Measurements from ENCODE around the gene ARGLU1. TPM values are rescaled to one million over a fixed set of nuclear protein-coding genes. Genes with fewer than 3 reads are reported as not detected.
A peak's percentile ranks its signal among the peaks of the same experiment; 100 is the strongest.

ARGLU1 gene
- total and polyA plus RNA-seq, 4 donors: 108 to 293 (median 203) TPM

- Histone ChIP-seq H3K36me3 (ENCODE audit: control insufficient read depth, insufficient read depth, low read length) (peaks cover 7% of the 10 kb centered on the region), H3K27me3 (ENCODE audit: control insufficient read depth, insufficient read depth, low read length) (no peaks in the 10 kb centered on the region), H3K27ac (ENCODE audit: low read depth, low read length) (peak overlapping the region; percentile 49), H3K4me1 (ENCODE audit: control insufficient read depth, insufficient read depth, low read length) (peaks cover 6% of the 10 kb centered on the region), H3K9me3 (ENCODE audit: control insufficient read depth, insufficient read depth, low read length) (no peaks in the 10 kb centered on the region), H3K4me3 (ENCODE audit: low read depth, low read length) (no peak overlapping the region)
- 0% methylated on average over 1 of the region's 3 CpGs for WGBS (ENCODE audit: insufficient coverage)
- no peak for DNase-seq (ENCODE audit: low read depth in 4 of 6, low spot score in 6 of 6)
Measured at GRCh38 chr13:106498158-106498557, 69.8 kb downstream of the ARGLU1 start.

GRCh38 chr13:106497079-106497478 lies 70.9 kb downstream of the ARGLU1 start:
- WGBS (ENCODE audit: insufficient coverage): no CpG with 5 or more reads among the region's 1 CpG
- peaks cover 17% of the 10 kb centered on the region for H3K36me3 ChIP-seq (ENCODE audit: control insufficient read depth, insufficient read depth, low read length)
- H3K4me3 ChIP-seq (ENCODE audit: low read depth, low read length): no peak overlapping the region
- no peak overlapping the region for H3K27ac ChIP-seq (ENCODE audit: low read depth, low read length)
- H3K27me3 ChIP-seq (ENCODE audit: control insufficient read depth, insufficient read depth, low read length): no peaks in the 10 kb centered on the region
- no peak for DNase-seq (ENCODE audit: low read depth in 4 of 6, low spot score in 6 of 6)
- peaks cover 16% of the 10 kb centered on the region for H3K4me1 ChIP-seq (ENCODE audit: control insufficient read depth, insufficient read depth, low read length)
- H3K9me3 ChIP-seq (ENCODE audit: control insufficient read depth, insufficient read depth, low read length): no peaks in the 10 kb centered on the region

GRCh38 chr13:106496072-106496997 lies 71.6 kb downstream of the ARGLU1 start:
- H3K4me3 ChIP-seq (ENCODE audit: low read depth, low read length): no peak overlapping the region
- peak overlapping the region; percentile 26 for H3K27ac ChIP-seq (ENCODE audit: low read depth, low read length)
- 52% methylated on average over 4 of the region's 6 CpGs for WGBS (ENCODE audit: insufficient coverage)
- peaks cover 17% of the 10 kb centered on the region for H3K36me3 ChIP-seq (ENCODE audit: control insufficient read depth, insufficient read depth, low read length)
- peaks cover 22% of the 10 kb centered on the region for H3K4me1 ChIP-seq (ENCODE audit: control insufficient read depth, insufficient read depth, low read length)
- H3K9me3 ChIP-seq (ENCODE audit: control insufficient read depth, insufficient read depth, low read length): no peaks in the 10 kb centered on the region
- no peaks in the 10 kb centered on the region for H3K27me3 ChIP-seq (ENCODE audit: control insufficient read depth, insufficient read depth, low read length)
- DNase-seq (ENCODE audit: low read depth in 4 of 6, low spot score in 6 of 6): peak in 1 of 6 donors; percentile 58

- Histone ChIP-seq H3K36me3 (ENCODE audit: control insufficient read depth, insufficient read depth, low read length) (peaks cover 17% of the 10 kb centered on the region), H3K27me3 (ENCODE audit: control insufficient read depth, insufficient read depth, low read length) (no peaks in the 10 kb centered on the region), H3K27ac (ENCODE audit: low read depth, low read length) (no peak overlapping the region), H3K9me3 (ENCODE audit: control insufficient read depth, insufficient read depth, low read length) (no peaks in the 10 kb centered on the region), H3K4me3 (ENCODE audit: low read depth, low read length) (no peak overlapping the region), H3K4me1 (ENCODE audit: control insufficient read depth, insufficient read depth, low read length) (peaks cover 27% of the 10 kb centered on the region)
- DNase-seq (ENCODE audit: low read depth in 4 of 6, low spot score in 6 of 6): no peak
- 80% methylated on average over 1 of the region's 3 CpGs for WGBS (ENCODE audit: insufficient coverage)
Measured at GRCh38 chr13:106494936-106495335, 73.0 kb downstream of the ARGLU1 start.

DNA sequence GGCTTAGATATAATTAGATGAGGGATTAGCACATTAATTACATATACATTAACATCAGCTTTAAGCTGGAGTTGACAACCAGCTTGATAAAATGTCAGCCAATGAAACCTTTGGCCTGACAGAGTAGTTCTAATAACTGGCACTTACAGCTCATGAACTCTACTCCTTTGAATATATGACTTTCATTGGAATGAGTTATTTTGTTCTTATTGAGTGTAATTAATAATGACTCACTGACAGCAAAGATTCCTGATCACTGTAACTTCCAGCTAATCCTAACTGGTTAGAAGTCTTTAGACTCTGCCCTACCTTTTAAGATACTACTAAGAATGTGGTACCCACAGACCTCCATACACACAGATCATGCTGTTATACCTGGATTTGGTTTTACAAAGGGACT lies 73.4 kb downstream of the ARGLU1 start:
- Histone ChIP-seq H3K4me1 (ENCODE audit: control insufficient read depth, insufficient read depth, low read length) (peaks cover 27% of the 10 kb centered on the region), H3K9me3 (ENCODE audit: control insufficient read depth, insufficient read depth, low read length) (no peaks in the 10 kb centered on the region), H3K36me3 (ENCODE audit: control insufficient read depth, insufficient read depth, low read length) (peaks cover 17% of the 10 kb centered on the region), H3K27ac (ENCODE audit: low read depth, low read length) (no peak overlapping the region), H3K4me3 (ENCODE audit: low read depth, low read length) (no peak overlapping the region), H3K27me3 (ENCODE audit: control insufficient read depth, insufficient read depth, low read length) (no peaks in the 10 kb centered on the region)
- no peak for DNase-seq (ENCODE audit: low read depth in 4 of 6, low spot score in 6 of 6)

- Histone ChIP-seq H3K27ac (ENCODE audit: low read depth, low read length) (no peak overlapping the region), H3K36me3 (ENCODE audit: control insufficient read depth, insufficient read depth, low read length) (peaks cover 17% of the 10 kb centered on the region), H3K9me3 (ENCODE audit: control insufficient read depth, insufficient read depth, low read length) (no peaks in the 10 kb centered on the region), H3K4me1 (ENCODE audit: control insufficient read depth, insufficient read depth, low read length) (peaks cover 27% of the 10 kb centered on the region), H3K4me3 (ENCODE audit: low read depth, low read length) (no peak overlapping the region), H3K27me3 (ENCODE audit: control insufficient read depth, insufficient read depth, low read length) (no peaks in the 10 kb centered on the region)
- peak in 1 of 6 donors; percentile 91 for DNase-seq (ENCODE audit: low read depth in 4 of 6, low spot score in 6 of 6)
- 88% methylated on average over 4 of the region's 17 CpGs for WGBS (ENCODE audit: insufficient coverage)
Measured at GRCh38 chr13:106493533-106494220, 74.3 kb downstream of the ARGLU1 start.

DNA sequence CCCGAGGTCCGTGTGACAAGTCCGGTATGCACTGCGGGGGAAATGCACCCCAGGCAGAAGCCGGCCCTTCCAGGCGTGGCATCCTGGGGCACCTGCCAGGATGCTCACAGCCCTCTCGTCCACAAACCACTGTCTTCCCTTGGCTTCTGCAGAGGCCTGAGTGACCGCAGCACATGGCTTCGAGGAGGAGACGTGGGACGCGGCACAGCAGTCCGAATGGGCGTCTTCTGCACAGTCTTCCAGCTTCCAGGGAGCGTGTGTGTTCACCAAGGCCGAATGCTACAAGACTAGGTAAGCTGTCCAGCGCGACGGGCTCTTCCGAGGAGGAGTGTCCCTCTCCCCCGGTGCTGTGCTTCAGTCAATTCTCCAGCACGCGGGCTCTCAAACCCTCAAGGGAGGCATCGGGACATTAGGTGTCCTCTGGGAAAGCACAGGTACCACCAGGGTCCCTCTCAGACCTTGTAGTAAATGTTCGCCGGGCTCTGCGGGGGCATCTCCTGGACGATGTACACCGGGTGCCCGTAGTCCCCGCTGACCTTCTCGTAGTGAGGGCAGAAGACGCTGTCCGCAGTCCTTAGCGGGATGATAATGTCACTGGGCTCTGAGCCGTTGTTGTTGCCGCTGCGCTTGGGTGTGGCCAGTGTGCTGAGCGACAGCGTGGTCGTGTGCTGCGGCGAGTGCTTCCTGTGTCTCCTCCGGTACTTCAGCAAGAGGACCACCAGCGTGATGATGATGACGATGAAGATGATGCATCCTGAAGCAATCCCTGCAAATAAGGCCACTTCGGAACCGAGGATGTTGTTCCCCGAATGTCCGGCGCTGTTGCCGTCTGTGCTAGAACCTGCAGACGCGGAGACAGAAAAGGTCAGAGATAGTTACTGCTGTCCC lies 75.1 kb downstream of the ARGLU1 start:
- peak overlapping the region; percentile 78 for H3K27ac ChIP-seq (ENCODE audit: low read depth, low read length)

DNA sequence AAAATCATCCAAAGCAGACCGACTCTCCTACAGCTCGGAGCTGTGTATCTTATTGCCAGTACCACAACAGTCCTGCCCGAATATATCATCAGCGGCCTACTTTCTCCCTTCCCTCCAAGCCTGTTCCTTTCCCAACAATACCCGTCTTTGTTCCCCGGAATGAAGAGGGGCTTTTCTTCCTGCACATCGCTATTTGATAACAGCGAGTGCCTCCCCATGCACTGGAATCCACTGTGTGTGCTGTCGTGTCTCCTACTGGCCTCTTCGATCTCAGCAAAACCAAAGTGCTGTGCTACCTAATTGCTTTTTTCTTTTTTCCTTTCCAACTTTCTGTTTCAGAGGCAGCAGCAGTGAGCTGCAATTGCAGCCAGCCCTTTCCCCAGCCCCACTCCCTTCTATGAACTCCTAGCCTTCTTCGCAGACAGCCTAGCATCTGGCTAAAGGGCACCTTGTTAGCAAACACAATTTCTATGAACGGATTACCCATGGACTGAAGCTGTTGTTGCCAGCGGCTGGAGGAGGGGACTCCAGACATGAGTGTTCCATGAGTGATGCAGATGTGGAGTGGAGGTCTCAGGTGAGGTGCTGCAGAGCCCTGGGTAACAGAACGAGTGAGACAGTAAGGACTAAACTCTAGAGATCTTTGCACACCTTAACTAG lies 75.9 kb downstream of the ARGLU1 start:
- Histone ChIP-seq H3K4me3 (ENCODE audit: low read depth, low read length) (peak overlapping the region; percentile 3), H3K9me3 (ENCODE audit: control insufficient read depth, insufficient read depth, low read length) (no peaks in the 10 kb centered on the region), H3K27me3 (ENCODE audit: control insufficient read depth, insufficient read depth, low read length) (no peaks in the 10 kb centered on the region), H3K27ac (ENCODE audit: low read depth, low read length) (peak overlapping the region; percentile 78), H3K4me1 (ENCODE audit: control insufficient read depth, insufficient read depth, low read length) (peaks cover 27% of the 10 kb centered on the region), H3K36me3 (ENCODE audit: control insufficient read depth, insufficient read depth, low read length) (peaks cover 17% of the 10 kb centered on the region)
- peak in 3 of 6 donors; percentile 45 to 83 (median 80) for DNase-seq (ENCODE audit: low read depth in 4 of 6, low spot score in 6 of 6)
- WGBS (ENCODE audit: insufficient coverage): 26% methylated on average over 14 of the region's 14 CpGs

More for the DNA sequence above, 75.1 kb downstream of the ARGLU1 start:
- Histone ChIP-seq H3K27me3 (ENCODE audit: control insufficient read depth, insufficient read depth, low read length) (no peaks in the 10 kb centered on the region), H3K4me1 (ENCODE audit: control insufficient read depth, insufficient read depth, low read length) (peaks cover 27% of the 10 kb centered on the region), H3K4me3 (ENCODE audit: low read depth, low read length) (no peak overlapping the region), H3K9me3 (ENCODE audit: control insufficient read depth, insufficient read depth, low read length) (no peaks in the 10 kb centered on the region), H3K36me3 (ENCODE audit: control insufficient read depth, insufficient read depth, low read length) (peaks cover 17% of the 10 kb centered on the region)
- WGBS (ENCODE audit: insufficient coverage): 93% methylated on average over 53 of the region's 54 CpGs
- no peak for DNase-seq (ENCODE audit: low read depth in 4 of 6, low spot score in 6 of 6)
